Fibroblast of skin of left biceps (primary cell): ENCODE results near the gene CD300C.
"Not testable (repeated sequence)": the region's sequence is repeated elsewhere in the genome, so short reads cannot be mapped to it uniquely, and the experiment has no call there.

ENCODE experiments used
- DNase-seq, 2 experiments: peaks; one replicate each; pipeline ENCODE4 v3.0.0-alpha.2; 2013; ENCODE audit warnings: low read depth in 2 of 2

CD300C gene

GRCh38 chr17:74513987-74514631 lies 31.8 kb downstream of the CD300C start:
- DNase-seq: no peak

DNA sequence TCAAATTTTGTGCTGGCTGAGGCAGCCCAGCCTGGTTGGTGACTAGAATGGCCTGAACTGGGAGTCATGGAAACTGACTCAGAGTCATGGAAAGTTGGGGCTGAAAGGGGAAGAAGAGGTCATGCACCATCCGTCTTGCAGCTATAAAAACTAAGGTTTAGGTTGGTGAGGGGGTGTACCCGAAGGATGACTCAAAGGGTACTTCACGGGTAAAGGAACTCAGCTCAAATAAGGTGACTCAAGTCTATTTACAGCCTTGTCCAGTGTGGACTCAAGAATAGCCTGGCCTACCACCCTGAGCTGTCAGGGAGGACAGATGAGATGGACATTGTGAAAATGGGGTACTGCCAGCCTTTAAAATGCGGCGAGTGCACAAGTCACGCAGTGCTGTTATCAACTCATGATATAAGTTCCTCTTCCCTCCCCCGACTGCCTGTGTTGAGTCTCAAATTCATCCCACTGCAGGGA lies 33.3 kb downstream of the CD300C start:
- no peak for DNase-seq

DNA sequence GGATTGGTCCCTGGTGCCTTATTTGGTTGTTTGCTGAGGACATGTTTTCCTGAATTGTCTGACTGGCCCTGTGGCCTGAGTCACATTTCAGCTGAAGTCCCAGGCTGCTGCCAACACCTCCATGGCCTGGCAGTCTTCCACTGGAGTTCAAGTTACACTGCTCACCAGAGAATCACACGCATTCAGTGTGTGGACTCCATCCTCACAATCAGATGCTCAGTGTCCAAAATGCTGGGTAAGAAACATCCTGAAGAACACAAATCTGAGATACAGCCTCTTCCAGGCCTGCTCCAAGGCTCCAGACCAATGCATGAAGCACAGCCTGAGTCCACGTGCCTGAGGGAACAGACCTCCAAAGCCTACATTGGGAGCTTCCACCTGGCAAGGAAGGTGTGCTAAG lies 33.9 kb downstream of the CD300C start:
- no peak for DNase-seq

GRCh38 chr17:74508156-74508555 lies 37.8 kb downstream of the CD300C start:
- DNase-seq: no peak

GRCh38 chr17:74503949-74504348 lies 42.0 kb downstream of the CD300C start:
- not testable (repeated sequence) for DNase-seq

- DNase-seq: no peak
Measured at GRCh38 chr17:74502861-74503260, 43.1 kb downstream of the CD300C start.

DNA sequence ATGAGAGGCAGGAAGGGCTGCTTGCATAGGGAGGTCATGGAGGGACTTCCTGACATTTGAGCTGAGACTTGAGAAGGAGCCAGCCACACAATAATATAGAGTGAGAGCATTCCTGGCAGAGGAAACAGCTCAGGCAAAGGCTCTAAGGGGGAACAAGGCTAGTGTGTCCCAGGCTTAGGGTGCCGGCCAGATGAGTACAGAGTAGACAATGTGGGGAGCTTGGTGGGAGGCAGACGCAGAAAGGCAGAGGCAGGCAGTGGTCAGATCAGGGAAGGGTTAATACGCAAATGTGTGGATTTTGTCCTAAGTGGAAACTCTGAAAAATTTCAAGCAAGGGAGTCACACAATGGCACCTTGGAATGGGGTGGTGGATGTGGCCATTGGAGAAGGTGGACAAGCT lies 45.9 kb downstream of the CD300C start:
- no peak for DNase-seq

DNA sequence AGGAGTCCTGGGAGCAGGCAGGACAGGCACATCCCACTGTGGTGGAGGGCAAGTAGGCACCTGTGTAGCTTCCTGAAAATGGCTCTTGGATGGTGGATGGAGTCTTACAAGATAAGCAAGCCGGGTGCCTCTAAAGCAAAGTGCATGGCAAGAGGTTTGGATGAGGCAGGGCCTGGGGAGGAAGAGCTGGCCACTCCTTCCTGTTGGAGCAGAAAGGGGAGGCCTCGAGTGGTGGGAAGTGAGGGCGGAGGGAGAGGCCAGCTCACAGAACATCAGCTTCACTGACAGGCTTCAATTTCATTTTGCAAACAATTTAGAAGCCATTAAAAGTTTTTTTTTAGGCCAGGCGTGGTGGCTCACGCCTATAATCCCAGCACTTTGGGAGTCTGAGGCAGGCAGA lies 48.4 kb downstream of the CD300C start:
- no peak for DNase-seq

GRCh38 chr17:74493331-74493833 lies 52.5 kb downstream of the CD300C start:
- DNase-seq: peak in 1 of 2 experiments; percentile 9

DNA sequence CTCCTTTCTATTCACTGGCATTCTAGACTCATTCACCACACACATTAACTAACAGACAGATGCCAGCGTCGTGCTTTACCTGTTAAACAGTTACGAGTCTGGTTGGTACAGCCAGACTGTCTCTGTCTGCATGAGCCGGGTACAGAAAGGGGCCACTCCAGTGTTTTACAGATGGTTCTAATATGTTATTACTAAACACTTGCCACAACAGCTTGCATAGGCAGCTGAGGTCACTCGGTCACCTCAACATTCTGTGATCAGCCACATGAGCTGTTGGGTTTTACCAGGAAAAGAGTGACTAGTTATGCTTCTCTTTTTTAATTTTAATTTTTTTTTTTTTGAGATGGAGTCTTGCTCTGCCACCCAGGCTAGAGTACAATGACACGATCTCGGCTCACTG lies 54.3 kb downstream of the CD300C start:
- DNase-seq: no peak
